PFSK-1 (cell line): ENCODE measurements around the gene CBLL1.

Experiments
- FOXP2 ChIP-seq: optimal IDR thresholded peaks from 2 replicates; pipeline ENCODE3; 2011; ENCODE audit warnings: borderline replicate concordance, control low read depth, inconsistent platforms; ENCODE audit not compliant: insufficient read depth; ENCODE audit errors: extremely low read length, extremely low read depth
- POLR2AphosphoS5 ChIP-seq: IDR thresholded peaks from 2 replicates; pipeline ENCODE4 v1.6.1; 2012; ENCODE audit warnings: low read depth, mild to moderate bottlenecking, control low read depth, low read length, moderate library complexity
- REST ChIP-seq, 2 experiments: IDR thresholded peaks; 2 replicates each; pipeline versions ENCODE4 v1.6.1 to v1.8.0; 2011 to 2012; ENCODE audit warnings: low read depth in 2 of 2, low read length in 2 of 2, control low read depth in 1 of 2, inconsistent platforms in 1 of 2, mild to moderate bottlenecking in 1 of 2, moderate library complexity in 1 of 2; ENCODE audit not compliant: insufficient read depth in 1 of 2
- SIN3A ChIP-seq: IDR thresholded peaks from 2 replicates; pipeline ENCODE4 v1.6.1; 2012; ENCODE audit warnings: mild to moderate bottlenecking, low read length, moderate library complexity, borderline replicate concordance; ENCODE audit not compliant: insufficient read depth
- TAF1 ChIP-seq: IDR thresholded peaks from 2 replicates; pipeline ENCODE4 v1.6.1; 2012; ENCODE audit warnings: low read length, control low read depth, borderline replicate concordance; ENCODE audit not compliant: insufficient read depth

The CBLL1 gene

GRCh38 chr7:107728276-107728675, 15.7 kb upstream of the CBLL1 start:
- TF ChIP-seq FOXP2 (no peak), REST (IDR thresholded peaks at IDR 0.05; ENCODE audit: insufficient read depth in 1 of 2, low read depth in 2 of 2, low read length in 2 of 2) (no peak), SIN3A (no peak), TAF1 (no peak), POLR2AphosphoS5 (no peak)

GRCh38 chr7:107742678-107743566, 1.0 kb upstream of the CBLL1 start:
- no peak for TF ChIP-seq REST (IDR thresholded peaks at IDR 0.05; ENCODE audit: insufficient read depth in 1 of 2, low read depth in 2 of 2, low read length in 2 of 2)
- TF ChIP-seq TAF1, result no peak
- TF ChIP-seq SIN3A, result no peak
- TF ChIP-seq FOXP2, result no peak
- no peak for TF ChIP-seq POLR2AphosphoS5

GRCh38 chr7:107744345-107744750, 406 bp downstream of the CBLL1 start:
- 0 out of 4 replicates have a peak, but pooled peaks of 1 of the 2 experiments have one; percentile 1 for TF ChIP-seq REST (IDR thresholded peaks at IDR 0.05; ENCODE audit: insufficient read depth in 1 of 2, low read depth in 2 of 2, low read length in 2 of 2)
- no peak for TF ChIP-seq POLR2AphosphoS5
- TF ChIP-seq SIN3A, result 0 out of 2 replicates have a peak, but pooled peaks have one; percentile 11

- no peak for TF ChIP-seq SIN3A
- TF ChIP-seq FOXP2, result no peak
- TF ChIP-seq POLR2AphosphoS5, result no peak
- no peak for TF ChIP-seq REST (IDR thresholded peaks at IDR 0.05; ENCODE audit: insufficient read depth in 1 of 2, low read depth in 2 of 2, low read length in 2 of 2)
- no peak for TF ChIP-seq TAF1
Observed at GRCh38 chr7:107746006-107746405, 2.1 kb downstream of the CBLL1 start.
